Measurements from ENCODE around the gene HNRNPL.

The HNRNPL gene

GRCh38 chr19:38868551-38868950 is 18.8 kb upstream of the HNRNPL start:
- H3K27me3 ChIP-seq (ENCODE audit: control insufficient read depth, low read length): no peaks in the 10 kb centered on the region
- peaks cover 30% of the 10 kb centered on the region for H3K36me3 ChIP-seq (ENCODE audit: control insufficient read depth, low read length)
- H3K79me2 ChIP-seq (ENCODE audit: control insufficient read depth, low read length): peaks cover 24% of the 10 kb centered on the region
- H3K4me2 ChIP-seq (ENCODE audit: low read length): peak overlapping the region; percentile 100
- H4K20me1 ChIP-seq (ENCODE audit: control insufficient read depth, insufficient read depth, low read depth, low read length): no peaks in the 10 kb centered on the region
- H3F3A ChIP-seq (ENCODE audit: control insufficient read depth, insufficient read depth): peaks cover 49% of the 10 kb centered on the region
- no peak for TF ChIP-seq EZH2phosphoT487 (IDR thresholded peaks at IDR 0.05; ENCODE audit: borderline replicate concordance, low read length)
- TF ChIP-seq, protein P1, sequence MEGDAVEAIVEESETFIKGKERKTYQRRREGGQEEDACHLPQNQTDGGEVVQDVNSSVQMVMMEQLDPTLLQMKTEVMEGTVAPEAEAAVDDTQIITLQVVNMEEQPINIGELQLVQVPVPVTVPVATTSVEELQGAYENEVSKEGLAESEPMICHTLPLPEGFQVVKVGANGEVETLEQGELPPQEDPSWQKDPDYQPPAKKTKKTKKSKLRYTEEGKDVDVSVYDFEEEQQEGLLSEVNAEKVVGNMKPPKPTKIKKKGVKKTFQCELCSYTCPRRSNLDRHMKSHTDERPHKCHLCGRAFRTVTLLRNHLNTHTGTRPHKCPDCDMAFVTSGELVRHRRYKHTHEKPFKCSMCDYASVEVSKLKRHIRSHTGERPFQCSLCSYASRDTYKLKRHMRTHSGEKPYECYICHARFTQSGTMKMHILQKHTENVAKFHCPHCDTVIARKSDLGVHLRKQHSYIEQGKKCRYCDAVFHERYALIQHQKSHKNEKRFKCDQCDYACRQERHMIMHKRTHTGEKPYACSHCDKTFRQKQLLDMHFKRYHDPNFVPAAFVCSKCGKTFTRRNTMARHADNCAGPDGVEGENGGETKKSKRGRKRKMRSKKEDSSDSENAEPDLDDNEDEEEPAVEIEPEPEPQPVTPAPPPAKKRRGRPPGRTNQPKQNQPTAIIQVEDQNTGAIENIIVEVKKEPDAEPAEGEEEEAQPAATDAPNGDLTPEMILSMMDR (IDR thresholded peaks at IDR 0.05; ENCODE audit: low read depth, low read length, poor library complexity, severe bottlenecking): no peak
- H3K27ac ChIP-seq (ENCODE audit: low read depth, low read length): peak overlapping the region; percentile 78
- H3K9me3 ChIP-seq (ENCODE audit: control insufficient read depth, insufficient read depth, low read length): no peaks in the 10 kb centered on the region
- peak overlapping the region; percentile 97 for H3K4me3 ChIP-seq (ENCODE audit: low read length)
- H3K9me2 ChIP-seq (replicated peaks; ENCODE audit: control insufficient read depth, low read length): no peaks in the 10 kb centered on the region
- peaks cover 72% of the 10 kb centered on the region for H3K4me1 ChIP-seq (ENCODE audit: control insufficient read depth, low read length)

GRCh38 chr19:38867171-38867780 is 17.5 kb upstream of the HNRNPL start:
- Histone ChIP-seq H3K27ac (ENCODE audit: low read depth, low read length) (peak overlapping the region; percentile 98), H3F3A (ENCODE audit: control insufficient read depth, insufficient read depth) (peaks cover 54% of the 10 kb centered on the region), H3K4me2 (ENCODE audit: low read length) (peak overlapping the region; percentile 86), H3K27me3 (ENCODE audit: control insufficient read depth, low read length) (no peaks in the 10 kb centered on the region), H3K79me2 (ENCODE audit: control insufficient read depth, low read length) (peaks cover 24% of the 10 kb centered on the region), H4K20me1 (ENCODE audit: control insufficient read depth, insufficient read depth, low read depth, low read length) (no peaks in the 10 kb centered on the region), H3K9me3 (ENCODE audit: control insufficient read depth, insufficient read depth, low read length) (no peaks in the 10 kb centered on the region), H3K9me2 (replicated peaks; ENCODE audit: control insufficient read depth, low read length) (no peaks in the 10 kb centered on the region), H3K36me3 (ENCODE audit: control insufficient read depth, low read length) (peaks cover 30% of the 10 kb centered on the region), H3K4me3 (ENCODE audit: low read length) (peak overlapping the region; percentile 20; the same call in 1 of the 2 replicates), H3K4me1 (ENCODE audit: control insufficient read depth, low read length) (peaks cover 80% of the 10 kb centered on the region)
- TF ChIP-seq, protein P1 (IDR thresholded peaks at IDR 0.05; ENCODE audit: low read depth, low read length, poor library complexity, severe bottlenecking): no peak
- no peak for TF ChIP-seq EZH2phosphoT487 (IDR thresholded peaks at IDR 0.05; ENCODE audit: borderline replicate concordance, low read length)

DNA sequence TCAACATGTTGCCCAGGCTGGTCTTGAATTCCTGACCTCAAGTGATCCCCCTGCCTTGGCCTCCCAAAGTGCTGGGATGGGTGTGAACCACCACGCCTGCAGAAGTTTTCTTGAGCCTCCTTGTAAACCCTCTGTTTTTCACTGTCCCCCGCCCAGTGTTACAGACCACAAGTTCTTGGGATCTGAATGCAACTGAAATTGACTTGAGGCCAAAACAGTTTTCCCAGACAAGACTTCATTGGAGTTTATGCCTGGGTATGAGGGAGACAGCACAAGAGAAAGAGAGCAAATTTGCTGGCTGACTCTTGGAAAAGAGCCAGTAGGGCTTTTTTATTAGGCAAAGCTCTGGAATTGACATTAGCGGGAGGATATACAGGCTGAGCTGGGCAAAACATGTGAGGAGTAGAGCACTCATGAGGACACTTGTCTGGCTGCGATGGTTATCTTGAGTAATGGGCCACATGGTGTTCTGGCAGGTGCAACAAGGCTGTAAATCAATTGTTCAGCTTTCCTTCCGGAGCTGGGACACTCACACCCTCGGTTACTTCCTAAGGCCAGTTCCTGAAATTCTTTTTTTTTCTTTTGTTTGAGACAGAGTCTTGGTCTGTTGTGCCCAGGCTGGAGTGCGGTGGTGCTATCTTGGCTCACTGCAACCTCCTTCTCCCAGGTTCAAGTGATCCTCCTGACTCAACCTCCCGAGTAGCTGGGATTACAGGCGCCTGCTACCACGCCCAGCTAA is 12.7 kb upstream of the HNRNPL start:
- Histone ChIP-seq H3K4me1 (ENCODE audit: control insufficient read depth, low read length) (peaks cover 81% of the 10 kb centered on the region), H3K79me2 (ENCODE audit: control insufficient read depth, low read length) (peaks cover 5% of the 10 kb centered on the region), H3K4me2 (ENCODE audit: low read length) (no peak overlapping the region), H4K20me1 (ENCODE audit: control insufficient read depth, insufficient read depth, low read depth, low read length) (no peaks in the 10 kb centered on the region), H3K36me3 (ENCODE audit: control insufficient read depth, low read length) (peaks cover 3% of the 10 kb centered on the region), H3K9me2 (replicated peaks; ENCODE audit: control insufficient read depth, low read length) (no peaks in the 10 kb centered on the region), H3F3A (ENCODE audit: control insufficient read depth, insufficient read depth) (peaks cover 53% of the 10 kb centered on the region), H3K9me3 (ENCODE audit: control insufficient read depth, insufficient read depth, low read length) (no peaks in the 10 kb centered on the region), H3K27me3 (ENCODE audit: control insufficient read depth, low read length) (no peaks in the 10 kb centered on the region), H3K4me3 (ENCODE audit: low read length) (no peak overlapping the region), H3K27ac (ENCODE audit: low read depth, low read length) (peak overlapping the region; percentile 7; the same call in 1 of the 2 replicates)
- no peak for TF ChIP-seq EZH2phosphoT487 (IDR thresholded peaks at IDR 0.05; ENCODE audit: borderline replicate concordance, low read length)
- TF ChIP-seq, protein P1 (IDR thresholded peaks at IDR 0.05; ENCODE audit: low read depth, low read length, poor library complexity, severe bottlenecking): no peak
